Uterus (tissue), 4 donors: ENCODE measurements around the gene LARP1B. TPM values are rescaled to one million over a fixed set of nuclear protein-coding genes. Genes with fewer than 3 reads are reported as not detected.

Experiments
- DNase-seq, 2 donors: peaks; one replicate each; pipeline ENCODE4 v3.0.0-alpha.2; 2019 to 2020
- H3K27ac ChIP-seq, 2 donors: fragments of 200-600 bp; sonication (generic); 1 replicate in 1 of 2; 2 replicates in 1 of 2; pipeline ENCODE4 v1.5.1; 2016 to 2018
- H3K27me3 ChIP-seq, 2 donors: fragments of 200-600 bp; sonication (generic); one replicate each; pipeline ENCODE4 v1.5.1; 2018 to 2019; ENCODE audit warnings: control low read depth in 1 of 2
- H3K36me3 ChIP-seq, 2 donors: fragments of 200-600 bp; sonication (generic); one replicate each; pipeline ENCODE4 v1.5.1; 2019; ENCODE audit warnings: control low read depth in 1 of 2
- H3K4me1 ChIP-seq, 2 donors: fragments of 200-600 bp; sonication (generic); one replicate each; pipeline ENCODE4 v1.5.1; 2018 to 2019; ENCODE audit warnings: control low read depth in 1 of 2
- H3K4me3 ChIP-seq, 2 donors: fragments of 200-600 bp; sonication (generic); 1 replicate in 1 of 2; 2 replicates in 1 of 2; pipeline ENCODE4 v1.5.1; 2018 to 2019; ENCODE audit warnings: mild to moderate bottlenecking in 1 of 2
- H3K9me3 ChIP-seq, 2 donors: fragments of 200-600 bp; sonication (generic); one replicate each; pipeline ENCODE4 v1.5.1; 2019; ENCODE audit warnings: control low read depth in 1 of 2
- CTCF ChIP-seq, 4 experiments: fragments of 200-600 bp in 2 of 4; fragments of 450-650 bp in 2 of 4; sonication (generic) in 2 of 4; IDR thresholded peaks; one replicate each; pipeline ENCODE4 v1.5.1; 2016 to 2019; ENCODE audit warnings: antibody characterized with exemption in 4 of 4, mild to moderate bottlenecking in 2 of 4, moderate library complexity in 1 of 4
- POLR2A ChIP-seq, 2 donors: fragments of 450-650 bp; IDR thresholded peaks; one replicate each; pipeline ENCODE4 v1.6.1; 2016; ENCODE audit warnings: antibody characterized with exemption in 2 of 2, mild to moderate bottlenecking in 1 of 2, moderate library complexity in 1 of 2
- intact Hi-C: fragments of 100-400 bp; cut with DNase I; formaldehyde crosslinking; loops from one replicate; pipeline ENCODE4 v1.15.1; 2023; ENCODE audit warnings: low total_unique reads
- total RNA-seq, 4 donors: library from RNA; depleted of rRNA in 3 of 4; stranded (reverse); fragments of >200 nt in 3 of 4; gene quantifications; one replicate each; pipeline versions ENCODE4 v1.1.0 to v1.2.4, GENCODE V29; 2014 to 2023
- donor health status: DM: yes; HTN: yes; CAD: no.

LARP1B gene
- total RNA-seq, 4 donors from 2014 or later = 11.2 to 41.5 (median 36.1) TPM

GRCh38 chr4:128161138-128161537 is 100.0 kb downstream of the LARP1B start:
- no peak for DNase-seq
- intact Hi-C loops = no loop called here
- no peaks in the 10 kb centered on the region for H3K9me3 ChIP-seq
- H3K4me3 ChIP-seq = no peak overlapping the region
- TF ChIP-seq POLR2A (IDR thresholded peaks at IDR 0.05) (no peak), CTCF (IDR thresholded peaks at IDR 0.05) (no peak)
- H3K27ac ChIP-seq = no peak overlapping the region
- H3K36me3 ChIP-seq = no peaks in the 10 kb centered on the region
- no peaks in the 10 kb centered on the region for H3K27me3 ChIP-seq
- H3K4me1 ChIP-seq = no peaks in the 10 kb centered on the region

- Histone ChIP-seq H3K36me3 (no peaks in the 10 kb centered on the region), H3K27me3 (no peaks in the 10 kb centered on the region), H3K9me3 (no peaks in the 10 kb centered on the region), H3K4me3 (no peak overlapping the region), H3K27ac (no peak overlapping the region), H3K4me1 (no peaks in the 10 kb centered on the region)
- TF ChIP-seq POLR2A (IDR thresholded peaks at IDR 0.05) = no peak
- TF ChIP-seq CTCF (IDR thresholded peaks at IDR 0.05) = no peak
- intact Hi-C loops = no loop called here
- DNase-seq = no peak
Measured at GRCh38 chr4:128162434-128162833, 101.3 kb downstream of the LARP1B start.

- intact Hi-C loops = no loop called here
- Histone ChIP-seq H3K9me3 (no peaks in the 10 kb centered on the region), H3K4me3 (no peak overlapping the region), H3K36me3 (no peaks in the 10 kb centered on the region), H3K27me3 (no peaks in the 10 kb centered on the region), H3K4me1 (no peaks in the 10 kb centered on the region), H3K27ac (no peak overlapping the region)
- TF ChIP-seq POLR2A (IDR thresholded peaks at IDR 0.05) = no peak
- no peak for TF ChIP-seq CTCF (IDR thresholded peaks at IDR 0.05)
- DNase-seq = no peak
Measured at GRCh38 chr4:128163177-128164117, 102.3 kb downstream of the LARP1B start.

GRCh38 chr4:128166982-128167381 is 105.9 kb downstream of the LARP1B start:
- Histone ChIP-seq H3K27me3 (no peaks in the 10 kb centered on the region), H3K9me3 (no peaks in the 10 kb centered on the region), H3K4me3 (no peak overlapping the region), H3K4me1 (no peaks in the 10 kb centered on the region), H3K27ac (no peak overlapping the region), H3K36me3 (no peaks in the 10 kb centered on the region)
- no peak for TF ChIP-seq POLR2A (IDR thresholded peaks at IDR 0.05)
- no peak for TF ChIP-seq CTCF (IDR thresholded peaks at IDR 0.05)
- no peak for DNase-seq
- intact Hi-C loops = no loop called here

- no peaks in the 10 kb centered on the region for H3K4me1 ChIP-seq
- no peak for DNase-seq
- H3K27me3 ChIP-seq = no peaks in the 10 kb centered on the region
- no peak overlapping the region for H3K4me3 ChIP-seq
- no peak overlapping the region for H3K27ac ChIP-seq
- no peaks in the 10 kb centered on the region for H3K9me3 ChIP-seq
- no peaks in the 10 kb centered on the region for H3K36me3 ChIP-seq
- intact Hi-C loops = no loop called here
- no peak for TF ChIP-seq CTCF (IDR thresholded peaks at IDR 0.05)
- no peak for TF ChIP-seq POLR2A (IDR thresholded peaks at IDR 0.05)
Measured at GRCh38 chr4:128168701-128169100, 107.6 kb downstream of the LARP1B start.
